ENCODE data around the gene LAP3.

Gene LAP3

GRCh38 chr4:17619416-17620105 lies 42.6 kb downstream of the LAP3 start:
- DNase-seq (ENCODE audit: low read depth), result no peak

- DNase-seq (ENCODE audit: low read depth), result no peak
Observed at GRCh38 chr4:17623451-17624001, 46.5 kb downstream of the LAP3 start.

- DNase-seq (ENCODE audit: low read depth), result no peak
Observed at GRCh38 chr4:17624821-17625220, 47.8 kb downstream of the LAP3 start.

GRCh38 chr4:17630228-17630627 lies 53.2 kb downstream of the LAP3 start:
- no peak for DNase-seq (ENCODE audit: low read depth)

GRCh38 chr4:17633600-17633999 lies 56.6 kb downstream of the LAP3 start:
- no peak for DNase-seq (ENCODE audit: low read depth)

GRCh38 chr4:17635056-17635455 lies 58.1 kb downstream of the LAP3 start:
- no peak for DNase-seq (ENCODE audit: low read depth)

- no peak for DNase-seq (ENCODE audit: low read depth)
Observed at GRCh38 chr4:17636341-17636695, 59.3 kb downstream of the LAP3 start.

- peak; percentile 49 for DNase-seq (ENCODE audit: low read depth)
Observed at GRCh38 chr4:17636696-17637622, 60.0 kb downstream of the LAP3 start.

GRCh38 chr4:17639136-17639535 lies 62.1 kb downstream of the LAP3 start:
- DNase-seq (ENCODE audit: low read depth), result no peak

GRCh38 chr4:17642398-17642783 lies 65.4 kb downstream of the LAP3 start:
- DNase-seq (ENCODE audit: low read depth), result no peak

GRCh38 chr4:17646693-17647092 lies 69.7 kb downstream of the LAP3 start:
- no peak for DNase-seq (ENCODE audit: low read depth)

- DNase-seq (ENCODE audit: low read depth), result no peak
Observed at GRCh38 chr4:17647176-17647806, 70.3 kb downstream of the LAP3 start.

GRCh38 chr4:17647927-17648326 lies 70.9 kb downstream of the LAP3 start:
- DNase-seq (ENCODE audit: low read depth), result no peak

- no peak for DNase-seq (ENCODE audit: low read depth)
Observed at GRCh38 chr4:17650406-17650805, 73.4 kb downstream of the LAP3 start.

GRCh38 chr4:17654701-17655100 lies 77.7 kb downstream of the LAP3 start:
- DNase-seq (ENCODE audit: low read depth), result no peak

- no peak for DNase-seq (ENCODE audit: low read depth)
Observed at GRCh38 chr4:17657090-17657489, 80.1 kb downstream of the LAP3 start.
